Activated CD4-positive, alpha-beta memory T cell treated with anti-CD3 and anti-CD28 coated beads, Interleukin-2, amount 10 ng/mL, durations not matched to agents 7 days and 5 days (primary cell): ENCODE data around the gene SPATA25. TPM values are rescaled to one million over a fixed set of nuclear protein-coding genes. Genes with fewer than 3 reads are reported as not detected.
"Not testable (repeated sequence)": the region's sequence is repeated elsewhere in the genome, so short reads cannot be mapped to it uniquely, and the experiment has no call there.

ENCODE experiments used
- CTCF ChIA-PET: fragments of 350-600 bp; sonication (Branson Sonifier 250); formaldehyde crosslinking; loops from one replicate; lab custom pipeline; 2021; ENCODE audit warnings: antibody characterized with exemption, inconsistent platforms; lab: Charles Lee
- POLR2A ChIA-PET: fragments of 350-600 bp; sonication (Branson Sonifier 250); formaldehyde crosslinking; loops from one replicate; lab custom pipeline; 2021; ENCODE audit warnings: antibody characterized with exemption; lab: Charles Lee
- DNase-seq: peaks from one replicate; pipeline ENCODE4 v3.0.0-alpha.2; 2020
- H3K27ac Mint-ChIP-seq: one replicate; pipeline ENCODE4 v1.8.0; 2021; ENCODE audit warnings: mild to moderate bottlenecking, mixed read lengths
- H3K27me3 Mint-ChIP-seq: one replicate; pipeline ENCODE4 v1.8.0; 2021; ENCODE audit warnings: mixed read lengths
- H3K36me3 Mint-ChIP-seq: one replicate; pipeline ENCODE4 v1.8.0; 2021; ENCODE audit warnings: low read depth, mixed read lengths
- H3K4me1 Mint-ChIP-seq: one replicate; pipeline ENCODE4 v1.8.0; 2021; ENCODE audit warnings: mixed read lengths
- H3K4me3 Mint-ChIP-seq: one replicate; pipeline ENCODE4 v1.8.0; 2021; ENCODE audit warnings: mild to moderate bottlenecking, mixed read lengths
- H3K9me3 Mint-ChIP-seq: one replicate; pipeline ENCODE4 v1.8.0; 2021; ENCODE audit warnings: mixed read lengths
- total RNA-seq, 2 experiments: library from RNA; stranded (reverse); gene quantifications; one replicate each; pipeline ENCODE4 v1.2.3, GENCODE V29; 2021

The SPATA25 gene
- total RNA-seq, 2 experiments from 2014 or later, result 0.30 to 0.88 TPM

GRCh38 chr20:45910670-45911485, 23.5 kb upstream of the SPATA25 start:
- H3K27ac Mint-ChIP-seq, result peak overlapping the region; percentile 43
- ChIA-PET POLR2A (interaction anchor here (0.8 to 2.3 kb wide), 5 partner anchors 9 to 98 kb away, joined by 3 to 16 read pairs (median 4); partner anchors contain the start of genes PCIF1, UBE2C and ZSWIM1), CTCF (interaction anchor here (0.7 kb wide), 1 partner anchor 76 kb away, joined by 3 read pairs; no protein-coding TSS in a partner anchor)

GRCh38 chr20:45909817-45910669, 22.6 kb upstream of the SPATA25 start:
- ChIA-PET CTCF (interaction anchor here (0.6 to 1.5 kb wide), 4 partner anchors 60 to 616 kb away, joined by 3 to 5 read pairs (median 3); no protein-coding TSS in a partner anchor), POLR2A (interaction anchor here (0.8 to 2.3 kb wide), 6 partner anchors 8 to 97 kb away, joined by 3 to 16 read pairs (median 5); partner anchors contain the start of genes CTSA, NEURL2, PCIF1 and UBE2C)
- no peak overlapping the region for H3K27ac Mint-ChIP-seq
- H3K9me3 Mint-ChIP-seq, result no peaks in the 10 kb centered on the region
- peaks cover 17% of the 10 kb centered on the region for H3K27me3 Mint-ChIP-seq
- H3K4me1 Mint-ChIP-seq, result peaks cover 19% of the 10 kb centered on the region
- peak overlapping the region; percentile 64 for H3K4me3 Mint-ChIP-seq
- DNase-seq, result no peak
- H3K36me3 Mint-ChIP-seq, result no peaks in the 10 kb centered on the region

More at GRCh38 chr20:45910670-45911485, 23.5 kb upstream of the SPATA25 start:
- DNase-seq, result peak; percentile 92
- Mint-ChIP-seq H3K27me3 (peaks cover 17% of the 10 kb centered on the region), H3K4me1 (peaks cover 19% of the 10 kb centered on the region), H3K36me3 (no peaks in the 10 kb centered on the region), H3K9me3 (no peaks in the 10 kb centered on the region), H3K4me3 (peak overlapping the region; percentile 64)

- Mint-ChIP-seq H3K36me3 (no peaks in the 10 kb centered on the region), H3K27me3 (peaks cover 14% of the 10 kb centered on the region), H3K4me3 (no peak overlapping the region), H3K4me1 (peaks cover 17% of the 10 kb centered on the region), H3K9me3 (no peaks in the 10 kb centered on the region), H3K27ac (no peak overlapping the region)
- POLR2A ChIA-PET, result interaction anchor here (1.0 to 2.3 kb wide), 4 partner anchors 8 to 28 kb away, joined by 3 to 16 read pairs (median 6); partner anchors contain the start of genes CTSA, NEURL2, PCIF1 and ZSWIM1
- CTCF ChIA-PET, result interaction anchor here (0.7 to 1.5 kb wide), 4 partner anchors 20 to 615 kb away, joined by 3 to 5 read pairs (median 4); no protein-coding TSS in a partner anchor
- DNase-seq, result no peak
Measured at GRCh38 chr20:45909336-45909808, 21.9 kb upstream of the SPATA25 start.

GRCh38 chr20:45908084-45908483, 20.7 kb upstream of the SPATA25 start:
- DNase-seq, result no peak
- Mint-ChIP-seq H3K36me3 (no peaks in the 10 kb centered on the region), H3K4me1 (peaks cover 16% of the 10 kb centered on the region), H3K27ac (no peak overlapping the region), H3K4me3 (no peak overlapping the region), H3K27me3 (peaks cover 9% of the 10 kb centered on the region), H3K9me3 (no peaks in the 10 kb centered on the region)
- POLR2A ChIA-PET, result no interaction called here
- CTCF ChIA-PET, result no interaction called here

GRCh38 chr20:45907219-45907948, 20.0 kb upstream of the SPATA25 start:
- ChIA-PET CTCF (no interaction called here), POLR2A (interaction anchor here (1.0 to 1.5 kb wide), 2 partner anchors 15 to 83 kb away, joined by 3 read pairs; no protein-coding TSS in a partner anchor)
- H3K27ac Mint-ChIP-seq, result no peak overlapping the region
- H3K27me3 Mint-ChIP-seq, result peaks cover 6% of the 10 kb centered on the region
- H3K4me3 Mint-ChIP-seq, result no peak overlapping the region
- no peak for DNase-seq
- no peaks in the 10 kb centered on the region for H3K36me3 Mint-ChIP-seq
- no peaks in the 10 kb centered on the region for H3K9me3 Mint-ChIP-seq
- peaks cover 15% of the 10 kb centered on the region for H3K4me1 Mint-ChIP-seq

GRCh38 chr20:45905505-45906079, 18.2 kb upstream of the SPATA25 start:
- Mint-ChIP-seq H3K4me1 (peaks cover 1% of the 10 kb centered on the region), H3K36me3 (no peaks in the 10 kb centered on the region), H3K9me3 (no peaks in the 10 kb centered on the region), H3K4me3 (no peak overlapping the region), H3K27me3 (no peaks in the 10 kb centered on the region), H3K27ac (no peak overlapping the region)
- CTCF ChIA-PET, result no interaction called here
- DNase-seq, result no peak
- POLR2A ChIA-PET, result interaction anchor here (0.7 to 1.3 kb wide), 7 partner anchors 8 to 65 kb away, joined by 3 to 4 read pairs (median 3); no protein-coding TSS in a partner anchor

GRCh38 chr20:45904583-45905504, 17.4 kb upstream of the SPATA25 start:
- Mint-ChIP-seq H3K4me1 (no peaks in the 10 kb centered on the region), H3K27ac (no peak overlapping the region), H3K27me3 (no peaks in the 10 kb centered on the region), H3K4me3 (no peak overlapping the region), H3K36me3 (no peaks in the 10 kb centered on the region), H3K9me3 (no peaks in the 10 kb centered on the region)
- POLR2A ChIA-PET, result interaction anchor here (0.7 to 1.3 kb wide), 8 partner anchors 8 to 66 kb away, joined by 3 to 4 read pairs (median 3); no protein-coding TSS in a partner anchor
- CTCF ChIA-PET, result no interaction called here
- DNase-seq, result no peak

GRCh38 chr20:45902199-45902701, 14.8 kb upstream of the SPATA25 start:
- Mint-ChIP-seq H3K9me3 (no peaks in the 10 kb centered on the region), H3K4me3 (no peak overlapping the region), H3K4me1 (no peaks in the 10 kb centered on the region), H3K27ac (no peak overlapping the region), H3K36me3 (peaks cover 4% of the 10 kb centered on the region), H3K27me3 (no peaks in the 10 kb centered on the region)
- ChIA-PET POLR2A (interaction anchor here (0.9 to 1.3 kb wide), 2 partner anchors 8 to 44 kb away, joined by 3 read pairs; partner anchors contain the start of genes ACOT8 and ZSWIM3), CTCF (no interaction called here)
- DNase-seq, result no peak

GRCh38 chr20:45901332-45901731, 13.9 kb upstream of the SPATA25 start:
- POLR2A ChIA-PET, result interaction anchor here (0.9 to 1.3 kb wide), 2 partner anchors 9 to 44 kb away, joined by 3 read pairs; partner anchors contain the start of genes ACOT8 and ZSWIM3
- H3K36me3 Mint-ChIP-seq, H3K4me3 Mint-ChIP-seq, H3K4me1 Mint-ChIP-seq, DNase-seq, H3K27ac Mint-ChIP-seq, CTCF ChIA-PET, H3K9me3 Mint-ChIP-seq, H3K27me3 Mint-ChIP-seq: not testable (repeated sequence)

- H3K27me3 Mint-ChIP-seq, result no peaks in the 10 kb centered on the region
- POLR2A ChIA-PET, result interaction anchor here (1.7 kb wide), 1 partner anchor 18 kb away, joined by 4 read pairs; the partner anchor contains the start of gene ZSWIM1
- H3K4me3 Mint-ChIP-seq, result no peak overlapping the region
- H3K9me3 Mint-ChIP-seq, result no peaks in the 10 kb centered on the region
- CTCF ChIA-PET, result no interaction called here
- H3K36me3 Mint-ChIP-seq, result peaks cover 7% of the 10 kb centered on the region
- no peak for DNase-seq
- no peak overlapping the region for H3K27ac Mint-ChIP-seq
- H3K4me1 Mint-ChIP-seq, result no peaks in the 10 kb centered on the region
Measured at GRCh38 chr20:45899046-45899835, 11.8 kb upstream of the SPATA25 start.
